ENCODE measurements around the gene PTPN3. TPM values are rescaled to one million over a fixed set of nuclear protein-coding genes. Genes with fewer than 3 reads are reported as not detected.
A peak's percentile ranks its signal among the peaks of the same experiment; 100 is the strongest.

Gene PTPN3
- total and polyA plus RNA-seq, 10 of the 15 experiments (the other 5 are each of a cell fraction or from before 2014, with no cell fraction given): 0.18 to 1.3 (median 0.39) TPM

GRCh38 chr9:109476642-109477257 is 21.4 kb downstream of the PTPN3 start:
- Histone ChIP-seq H4K20me1 (ENCODE audit: control insufficient read depth, insufficient read depth) (no peaks in the 10 kb centered on the region), H3K4me2 (ENCODE audit: control insufficient read depth, insufficient read depth) (no peak overlapping the region), H3K27me3 (replicated peaks in 1 of 2; ENCODE audit: control insufficient read depth in 2 of 2, insufficient read depth in 2 of 2, low read length in 1 of 2) (peaks cover 0 to 6% of the 10 kb centered on the region in 2 experiments; a peak in 1 of 4 replicates), H3K9ac (ENCODE audit: control insufficient read depth, insufficient read depth, low read length) (no peak overlapping the region), H3K27ac (ENCODE audit: control insufficient read depth, insufficient read depth) (no peak overlapping the region), H2AFZ (ENCODE audit: control insufficient read depth, low read depth, low read length) (no peak overlapping the region), H3K4me3 (no peak overlapping the region), H3K79me2 (ENCODE audit: control insufficient read depth, insufficient read depth, low read length) (no peaks in the 10 kb centered on the region), H3K4me1 (ENCODE audit: control insufficient read depth, insufficient read depth, low read length) (no peaks in the 10 kb centered on the region; the same call in 1 of the 2 replicates), H3K9me3 (replicated peaks; ENCODE audit: control insufficient read depth, insufficient read depth, low read length) (no peaks in the 10 kb centered on the region), H3K36me3 (ENCODE audit: control insufficient read depth in 2 of 2, insufficient read depth in 2 of 2, low read length in 1 of 2) (no peaks in the 10 kb centered on the region)
- TF ChIP-seq SREBF2 (IDR thresholded peaks at IDR 0.05; ENCODE audit: low read length) (no peak), ZNF24 (IDR thresholded peaks at IDR 0.05) (no peak), CUX1 (IDR thresholded peaks at IDR 0.05; ENCODE audit: insufficient replicate concordance, low read depth, low read length) (no peak), CBX3 (IDR thresholded peaks at IDR 0.05; ENCODE audit: borderline replicate concordance, low read depth) (no peak), POLR2AphosphoS5 (IDR thresholded peaks at IDR 0.05; ENCODE audit: low read length) (no peak), TBL1XR1 (IDR thresholded peaks at IDR 0.05; ENCODE audit: low read depth, low read length) (no peak), MTA3 (IDR thresholded peaks at IDR 0.05; ENCODE audit: borderline replicate concordance, low read length) (no peak)
- CTCF ChIA-PET: no interaction called here
- BruUV-seq (replicated peaks): no TSS peak
- no peak for DNase-seq (ENCODE audit: low read depth, low spot score)
- POLR2A ChIA-PET: no interaction called here
- SMC1A ChIA-PET (ENCODE audit: uncharacterized antibody, unreplicated experiment): interaction anchor here (2.2 kb wide), 1 partner anchor 36 kb away, joined by 7 read pairs; no protein-coding TSS in a partner anchor
- in situ Hi-C loops (cut with MboI): loop anchor here (10.0 kb wide), 1 partner anchor 232 kb away; no protein-coding TSS in a partner anchor
- peak; percentile 9; the same call in 1 of the 3 replicates for ATAC-seq
- intact Hi-C loops (cut with micrococcal nuclease; ENCODE audit: unreplicated experiment): no loop called here
- no peak for FAIRE-seq
- WGBS (ENCODE audit: insufficient coverage, insufficient replicate concordance, low lambda C conversion rate, missing lambda C conversion rate): 43% methylated on average over 8 of the region's 8 CpGs
- RAD21 ChIA-PET (ENCODE audit: unreplicated experiment): interaction anchor here (1.3 kb wide), 1 partner anchor 16 kb away, joined by 3 read pairs; no protein-coding TSS in a partner anchor

All from GM12878 (cell line).